Astrocyte of the cerebellum (primary cell): Measurements from ENCODE around the gene ACTR8.

ENCODE experiments used
- DNase-seq: peaks from one replicate; pipeline ENCODE4 v3.0.0-alpha.2; 2011; ENCODE audit warnings: low read depth
- H3K4me3 ChIP-seq: 2 replicates; pipeline ENCODE4 v1.5.1; 2011; ENCODE audit warnings: mild to moderate bottlenecking, low read depth, low read length, moderate library complexity
- CTCF ChIP-seq: IDR thresholded peaks from 2 replicates; pipeline ENCODE4 v1.5.1; 2012; ENCODE audit warnings: low read length, low read depth, moderate library complexity, mild to moderate bottlenecking; ENCODE audit errors: missing control alignments
- in situ Hi-C: cut with HindIII; loops from 2 replicates; pipeline ENCODE4 v1.10.0; 2017; ENCODE audit warnings: low sequenced_read_pairs

ACTR8 gene

GRCh38 chr3:53863145-53863544, 18.8 kb downstream of the ACTR8 start:
- no peak for DNase-seq
- TF ChIP-seq CTCF, result no peak
- in situ Hi-C loops, result no loop called here
- H3K4me3 ChIP-seq, result no peak overlapping the region

- in situ Hi-C loops, result no loop called here
- no peak for TF ChIP-seq CTCF
- no peak for DNase-seq
- no peak overlapping the region for H3K4me3 ChIP-seq
These were observed 19.7 kb downstream of the ACTR8 start for GRCh38 chr3:53862241-53862640.

GRCh38 chr3:53860196-53860595, 21.8 kb downstream of the ACTR8 start:
- no peak overlapping the region for H3K4me3 ChIP-seq
- no peak for TF ChIP-seq CTCF
- in situ Hi-C loops, result no loop called here
- DNase-seq, result no peak

GRCh38 chr3:53859178-53859577, 22.8 kb downstream of the ACTR8 start:
- no peak for TF ChIP-seq CTCF
- no peak for DNase-seq
- H3K4me3 ChIP-seq, result no peak overlapping the region
- in situ Hi-C loops, result no loop called here

GRCh38 chr3:53858096-53858741, 23.7 kb downstream of the ACTR8 start:
- no peak overlapping the region for H3K4me3 ChIP-seq
- in situ Hi-C loops, result no loop called here
- no peak for TF ChIP-seq CTCF
- no peak for DNase-seq

GRCh38 chr3:53856964-53857363, 25.0 kb downstream of the ACTR8 start:
- DNase-seq, result no peak
- in situ Hi-C loops, result no loop called here
- TF ChIP-seq CTCF, result no peak
- no peak overlapping the region for H3K4me3 ChIP-seq

GRCh38 chr3:53850895-53851294, 31.1 kb downstream of the ACTR8 start:
- no peak for TF ChIP-seq CTCF
- in situ Hi-C loops, result no loop called here
- no peak overlapping the region for H3K4me3 ChIP-seq
- no peak for DNase-seq
